PFSK-1 (cell line): ENCODE results near the gene ARHGAP15.

Experiments used
- FOXP2 ChIP-seq: optimal IDR thresholded peaks from 2 replicates; pipeline ENCODE3; 2011; ENCODE audit warnings: borderline replicate concordance, control low read depth, inconsistent platforms; ENCODE audit not compliant: insufficient read depth; ENCODE audit errors: extremely low read length, extremely low read depth
- POLR2AphosphoS5 ChIP-seq: IDR thresholded peaks from 2 replicates; pipeline ENCODE4 v1.6.1; 2012; ENCODE audit warnings: low read depth, mild to moderate bottlenecking, control low read depth, low read length, moderate library complexity
- REST ChIP-seq, 2 experiments: IDR thresholded peaks; 2 replicates each; pipeline versions ENCODE4 v1.6.1 to v1.8.0; 2011 to 2012; ENCODE audit warnings: low read depth in 2 of 2, low read length in 2 of 2, control low read depth in 1 of 2, inconsistent platforms in 1 of 2, mild to moderate bottlenecking in 1 of 2, moderate library complexity in 1 of 2; ENCODE audit not compliant: insufficient read depth in 1 of 2
- SIN3A ChIP-seq: IDR thresholded peaks from 2 replicates; pipeline ENCODE4 v1.6.1; 2012; ENCODE audit warnings: mild to moderate bottlenecking, low read length, moderate library complexity, borderline replicate concordance; ENCODE audit not compliant: insufficient read depth
- TAF1 ChIP-seq: IDR thresholded peaks from 2 replicates; pipeline ENCODE4 v1.6.1; 2012; ENCODE audit warnings: low read length, control low read depth, borderline replicate concordance; ENCODE audit not compliant: insufficient read depth

Gene ARHGAP15

DNA sequence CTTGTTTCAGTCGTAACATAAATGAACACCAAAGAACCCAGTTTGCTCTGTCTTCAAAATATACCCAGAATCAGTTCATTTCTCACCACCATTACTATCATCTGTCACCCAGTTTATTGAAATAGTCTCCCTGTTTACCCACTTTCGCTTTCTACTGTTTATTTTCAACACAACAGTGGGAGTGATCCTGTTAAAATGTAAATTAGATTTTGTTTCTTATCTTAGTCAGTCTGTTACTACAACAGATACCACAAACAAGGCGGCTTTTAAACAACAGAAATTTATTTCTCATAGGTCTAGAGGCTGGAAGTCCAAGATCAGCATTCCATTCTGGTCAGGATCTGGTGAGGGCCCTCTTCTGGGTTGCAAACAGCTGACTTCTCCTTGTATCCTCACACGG, 74.8 kb downstream of the ARHGAP15 start:
- no peak for TF ChIP-seq REST (IDR thresholded peaks at IDR 0.05; ENCODE audit: insufficient read depth in 1 of 2, low read depth in 2 of 2, low read length in 2 of 2)

DNA sequence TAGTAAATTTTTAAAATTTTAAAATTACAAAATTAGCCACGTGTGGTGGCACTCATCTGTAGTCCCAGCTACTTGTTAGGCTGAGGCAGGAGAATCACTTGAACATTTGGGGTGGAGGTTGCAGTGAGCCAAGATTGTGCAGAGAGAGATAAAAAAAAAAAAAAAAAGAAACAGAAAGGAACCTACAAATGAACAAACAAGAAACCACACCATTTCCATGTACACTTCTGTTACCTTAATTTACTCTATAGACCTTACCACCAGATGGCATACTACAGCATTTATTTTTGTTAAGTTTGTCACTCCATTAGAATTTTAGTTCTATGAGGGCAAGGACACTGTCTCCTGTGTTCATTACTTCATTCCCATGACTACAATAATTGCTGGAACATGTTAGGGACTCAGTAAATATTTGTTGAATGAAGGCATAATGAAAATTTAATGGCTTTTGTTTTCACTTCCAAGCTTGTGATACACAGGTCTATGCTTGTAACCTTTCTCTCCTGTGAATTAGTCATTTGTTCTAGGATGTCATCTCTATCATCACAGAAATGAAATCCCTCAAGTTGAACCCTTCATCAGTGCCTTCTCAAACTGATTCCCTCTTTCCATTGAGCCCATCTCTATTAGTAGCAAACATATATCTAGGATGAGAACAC, 76.0 kb downstream of the ARHGAP15 start:
- TF ChIP-seq TAF1 (no peak), SIN3A (no peak), FOXP2 (no peak), POLR2AphosphoS5 (no peak), REST (IDR thresholded peaks at IDR 0.05; ENCODE audit: insufficient read depth in 1 of 2, low read depth in 2 of 2, low read length in 2 of 2) (no peak)

DNA sequence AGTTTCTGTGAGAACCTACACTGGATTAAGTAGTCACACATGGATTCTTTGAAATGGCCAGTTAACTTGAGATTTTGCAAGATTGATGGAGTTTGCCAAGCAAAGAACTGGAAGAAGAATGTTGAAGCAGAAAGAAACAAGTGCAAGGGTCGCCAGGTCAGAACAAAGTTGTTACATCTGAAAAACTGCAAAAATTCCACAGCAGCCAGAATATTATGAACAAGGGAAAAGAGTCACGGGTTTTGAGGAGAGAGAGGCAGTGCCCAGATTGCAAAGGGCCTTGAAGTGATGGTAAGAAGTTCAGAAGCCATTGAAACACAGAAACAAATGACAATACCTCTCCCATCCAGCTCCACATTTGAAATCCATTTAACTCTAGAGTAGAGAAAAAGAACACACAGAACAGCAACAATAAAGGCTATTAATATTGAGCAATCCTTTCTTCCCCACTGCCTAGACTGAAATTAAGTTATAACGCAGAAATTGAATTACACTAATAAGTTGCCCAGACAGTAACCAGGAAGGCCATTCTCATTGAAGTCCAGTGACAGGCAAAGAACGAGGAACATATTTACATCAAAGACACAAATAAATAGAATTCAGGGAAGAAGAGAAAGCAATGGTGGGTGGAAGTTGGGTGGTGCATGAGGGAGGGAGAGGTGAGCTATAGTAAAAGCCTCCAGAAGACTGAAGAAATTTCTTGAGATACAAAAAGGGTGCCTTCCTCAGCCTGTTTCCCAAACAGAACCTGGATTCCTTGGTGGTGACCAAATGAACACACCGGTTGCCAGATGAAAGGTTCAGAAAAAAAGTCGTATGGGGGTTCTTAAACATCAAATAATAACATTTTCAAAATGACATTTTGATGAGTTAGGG, 80.6 kb downstream of the ARHGAP15 start:
- TF ChIP-seq FOXP2 (no peak), POLR2AphosphoS5 (no peak), SIN3A (no peak), REST (IDR thresholded peaks at IDR 0.05; ENCODE audit: insufficient read depth in 1 of 2, low read depth in 2 of 2, low read length in 2 of 2) (no peak), TAF1 (no peak)

GRCh38 chr2:143210446-143210819, 81.2 kb downstream of the ARHGAP15 start:
- TF ChIP-seq POLR2AphosphoS5 (no peak), TAF1 (no peak), SIN3A (no peak), REST (IDR thresholded peaks at IDR 0.05; ENCODE audit: insufficient read depth in 1 of 2, low read depth in 2 of 2, low read length in 2 of 2) (no peak), FOXP2 (no peak)

- TF ChIP-seq FOXP2 (no peak), SIN3A (no peak), POLR2AphosphoS5 (no peak), TAF1 (no peak), REST (IDR thresholded peaks at IDR 0.05; ENCODE audit: insufficient read depth in 1 of 2, low read depth in 2 of 2, low read length in 2 of 2) (no peak)
Measured at GRCh38 chr2:143217512-143218115, 88.4 kb downstream of the ARHGAP15 start.
